DND-41 (cell line): Measurements from ENCODE around the gene DPF3.

Experiments
- CTCF ChIP-seq: IDR thresholded peaks from 2 replicates; pipeline ENCODE4 v1.5.1; 2012; ENCODE audit warnings: borderline replicate concordance, low read length, moderate library complexity, mild to moderate bottlenecking; ENCODE audit not compliant: poor library complexity, severe bottlenecking; ENCODE audit errors: extremely low read depth
- EZH2 ChIP-seq: IDR thresholded peaks from 3 replicates; pipeline ENCODE4 v1.6.1; 2012; ENCODE audit warnings: borderline replicate concordance, low read depth, mild to moderate bottlenecking, moderate library complexity, low read length, inconsistent platforms; ENCODE audit not compliant: severe bottlenecking

GRCh38 chr14:72621387-72622065 is 272.4 kb downstream of the DPF3 start:
- TF ChIP-seq CTCF (no peak), EZH2 (no peak)
